Measurements from ENCODE around the gene SUCLG1. TPM values are rescaled to one million over a fixed set of nuclear protein-coding genes. Genes with fewer than 3 reads are reported as not detected.

SUCLG1 gene
- total RNA-seq, 1 donor from 2014 or later, result 52.7 TPM

DNA sequence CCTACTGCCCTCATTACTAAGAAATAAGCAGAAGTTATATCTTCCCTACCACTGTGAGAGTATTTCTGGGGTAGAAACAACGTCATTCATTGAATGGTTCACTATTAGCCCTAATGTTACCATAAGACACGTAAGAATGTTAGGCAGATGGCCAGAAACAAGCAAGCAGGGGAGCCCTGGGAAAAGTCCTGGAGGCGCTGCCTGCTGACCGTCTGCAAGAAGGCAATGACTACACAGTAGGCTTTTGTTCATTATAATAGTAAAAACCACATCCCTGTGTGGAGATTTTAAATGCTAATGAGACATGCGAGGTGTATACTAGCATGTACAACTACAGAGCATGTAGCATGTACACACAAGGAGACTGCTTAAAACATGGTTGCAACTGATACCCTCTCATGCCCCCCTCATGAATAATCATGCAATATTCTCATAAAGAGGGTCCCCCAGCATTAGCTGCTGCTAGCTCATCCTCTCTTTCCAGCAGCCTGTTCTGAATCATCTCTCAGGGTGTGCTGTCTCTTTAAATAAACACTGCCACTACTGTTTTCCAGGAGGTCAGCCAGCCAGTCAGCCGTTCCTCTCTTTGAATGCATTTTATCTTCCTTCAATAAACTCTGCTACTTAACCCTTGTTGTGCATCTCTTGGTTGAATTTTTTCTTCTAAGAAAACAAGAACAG, 23.6 kb downstream of the SUCLG1 start:
- Mint-ChIP-seq H3K4me3 (no peak overlapping the region), H3K27ac (ENCODE audit: unreplicated experiment) (peak overlapping the region; percentile 76), H3K9me3 (no peaks in the 10 kb centered on the region), H3K36me3 (ENCODE audit: low read depth) (peaks cover 32% of the 10 kb centered on the region), H3K4me1 (peaks cover 23% of the 10 kb centered on the region), H3K27me3 (ENCODE audit: low read depth) (no peaks in the 10 kb centered on the region)
- TF ChIP-seq, protein P1, sequence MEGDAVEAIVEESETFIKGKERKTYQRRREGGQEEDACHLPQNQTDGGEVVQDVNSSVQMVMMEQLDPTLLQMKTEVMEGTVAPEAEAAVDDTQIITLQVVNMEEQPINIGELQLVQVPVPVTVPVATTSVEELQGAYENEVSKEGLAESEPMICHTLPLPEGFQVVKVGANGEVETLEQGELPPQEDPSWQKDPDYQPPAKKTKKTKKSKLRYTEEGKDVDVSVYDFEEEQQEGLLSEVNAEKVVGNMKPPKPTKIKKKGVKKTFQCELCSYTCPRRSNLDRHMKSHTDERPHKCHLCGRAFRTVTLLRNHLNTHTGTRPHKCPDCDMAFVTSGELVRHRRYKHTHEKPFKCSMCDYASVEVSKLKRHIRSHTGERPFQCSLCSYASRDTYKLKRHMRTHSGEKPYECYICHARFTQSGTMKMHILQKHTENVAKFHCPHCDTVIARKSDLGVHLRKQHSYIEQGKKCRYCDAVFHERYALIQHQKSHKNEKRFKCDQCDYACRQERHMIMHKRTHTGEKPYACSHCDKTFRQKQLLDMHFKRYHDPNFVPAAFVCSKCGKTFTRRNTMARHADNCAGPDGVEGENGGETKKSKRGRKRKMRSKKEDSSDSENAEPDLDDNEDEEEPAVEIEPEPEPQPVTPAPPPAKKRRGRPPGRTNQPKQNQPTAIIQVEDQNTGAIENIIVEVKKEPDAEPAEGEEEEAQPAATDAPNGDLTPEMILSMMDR (conservative IDR thresholded peaks at IDR 0.05), result no peak
- DNase-seq (ENCODE audit: low read depth, low spot score), result no peak

DNA sequence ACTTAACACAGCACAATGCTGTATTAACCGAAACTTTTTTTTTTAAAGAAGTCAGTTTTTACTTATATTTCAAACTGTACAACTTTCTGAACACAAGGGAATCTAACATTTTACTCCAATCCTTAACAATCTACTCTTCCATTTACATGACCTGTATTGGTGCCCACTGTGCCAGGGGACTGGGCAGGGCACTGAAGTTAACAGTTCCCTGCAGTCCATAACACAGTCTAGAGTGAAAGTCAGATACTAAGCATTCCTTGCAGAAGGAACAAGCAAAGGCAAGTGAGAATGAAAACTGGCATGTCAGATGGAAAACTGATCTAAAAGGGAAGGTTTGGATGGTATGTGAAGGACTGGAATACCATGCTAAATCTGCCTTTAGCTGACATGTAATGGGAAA, 29.8 kb downstream of the SUCLG1 start:
- H3K27me3 Mint-ChIP-seq (ENCODE audit: low read depth), result no peaks in the 10 kb centered on the region
- no peaks in the 10 kb centered on the region for H3K4me1 Mint-ChIP-seq
- DNase-seq (ENCODE audit: low read depth, low spot score), result no peak
- TF ChIP-seq, protein P1 (conservative IDR thresholded peaks at IDR 0.05), result no peak
- no peak overlapping the region for H3K4me3 Mint-ChIP-seq
- H3K36me3 Mint-ChIP-seq (ENCODE audit: low read depth), result peaks cover 20% of the 10 kb centered on the region
- H3K9me3 Mint-ChIP-seq, result no peaks in the 10 kb centered on the region
- H3K27ac Mint-ChIP-seq (ENCODE audit: unreplicated experiment), result peak overlapping the region; percentile 82

DNA sequence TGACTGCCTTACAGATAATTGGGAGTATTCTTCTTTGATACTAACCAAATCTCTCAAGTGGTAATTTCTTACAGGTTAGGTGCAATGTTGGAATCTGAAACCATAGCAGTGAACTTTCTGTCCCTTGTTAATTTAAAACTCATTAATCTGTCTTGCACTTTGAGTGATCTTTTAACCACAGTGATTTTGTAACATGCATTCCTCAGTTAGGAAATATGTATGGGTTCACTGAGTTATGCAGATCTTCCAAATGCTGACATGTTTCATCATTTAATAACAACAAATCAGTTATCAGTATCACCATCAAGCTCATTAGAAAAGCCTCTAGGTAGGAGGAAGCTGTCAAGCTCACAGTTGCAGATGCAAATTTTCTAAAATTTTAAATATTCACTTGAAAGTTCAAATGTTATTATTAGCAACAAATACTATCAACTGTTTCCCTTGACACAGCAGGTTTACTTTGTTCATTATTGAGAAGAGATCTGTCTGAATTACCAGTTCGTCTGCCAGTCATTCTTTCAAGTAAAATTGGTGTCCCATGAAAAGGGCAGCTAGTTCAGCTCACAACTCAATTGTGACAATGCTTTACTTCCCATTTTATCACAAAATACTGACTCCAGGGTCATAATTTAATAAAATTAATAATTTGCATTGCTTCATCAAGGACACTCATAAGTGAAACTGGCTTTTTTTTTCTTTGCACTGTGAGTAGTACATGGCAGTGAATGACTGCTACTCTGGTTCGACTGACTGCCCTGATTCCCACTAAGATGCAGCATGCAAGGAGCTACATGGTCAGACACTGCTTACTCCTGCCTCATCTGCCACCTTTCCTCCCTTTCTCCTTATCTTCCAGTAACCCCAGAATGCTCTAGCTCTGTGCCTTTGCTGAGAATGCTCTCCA, 31.6 kb downstream of the SUCLG1 start:
- H3K27ac Mint-ChIP-seq (ENCODE audit: unreplicated experiment), result no peak overlapping the region
- no peak overlapping the region for H3K4me3 Mint-ChIP-seq
- H3K36me3 Mint-ChIP-seq (ENCODE audit: low read depth), result peaks cover 18% of the 10 kb centered on the region
- TF ChIP-seq, protein P1 (conservative IDR thresholded peaks at IDR 0.05), result no peak
- no peak for DNase-seq (ENCODE audit: low read depth, low spot score)
- H3K4me1 Mint-ChIP-seq, result no peaks in the 10 kb centered on the region
- H3K9me3 Mint-ChIP-seq, result no peaks in the 10 kb centered on the region
- H3K27me3 Mint-ChIP-seq (ENCODE audit: low read depth), result no peaks in the 10 kb centered on the region

DNA sequence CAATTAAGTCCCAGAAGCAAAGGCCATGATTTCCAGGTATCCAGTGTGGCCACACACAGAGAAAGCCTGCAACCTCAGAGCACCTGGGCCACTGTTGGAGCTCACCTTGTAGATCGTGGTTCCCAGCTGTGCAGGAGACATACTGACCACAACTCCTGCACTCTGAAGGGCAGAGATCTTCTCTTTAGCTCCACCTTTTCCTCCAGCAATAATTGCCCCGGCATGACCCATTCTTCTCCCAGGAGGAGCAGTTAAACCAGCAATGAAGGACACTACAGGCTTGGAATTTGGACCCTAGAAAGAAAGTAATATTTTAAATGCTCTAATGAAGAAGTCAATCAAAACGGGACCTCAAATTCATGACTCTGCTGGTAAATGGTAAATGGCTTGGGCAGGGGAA, 33.8 kb downstream of the SUCLG1 start:
- Mint-ChIP-seq H3K27ac (ENCODE audit: unreplicated experiment) (no peak overlapping the region), H3K27me3 (ENCODE audit: low read depth) (no peaks in the 10 kb centered on the region), H3K4me1 (no peaks in the 10 kb centered on the region), H3K9me3 (no peaks in the 10 kb centered on the region), H3K36me3 (ENCODE audit: low read depth) (peaks cover 18% of the 10 kb centered on the region), H3K4me3 (no peak overlapping the region)
- TF ChIP-seq, protein P1 (conservative IDR thresholded peaks at IDR 0.05), result no peak
- DNase-seq (ENCODE audit: low read depth, low spot score), result no peak

DNA sequence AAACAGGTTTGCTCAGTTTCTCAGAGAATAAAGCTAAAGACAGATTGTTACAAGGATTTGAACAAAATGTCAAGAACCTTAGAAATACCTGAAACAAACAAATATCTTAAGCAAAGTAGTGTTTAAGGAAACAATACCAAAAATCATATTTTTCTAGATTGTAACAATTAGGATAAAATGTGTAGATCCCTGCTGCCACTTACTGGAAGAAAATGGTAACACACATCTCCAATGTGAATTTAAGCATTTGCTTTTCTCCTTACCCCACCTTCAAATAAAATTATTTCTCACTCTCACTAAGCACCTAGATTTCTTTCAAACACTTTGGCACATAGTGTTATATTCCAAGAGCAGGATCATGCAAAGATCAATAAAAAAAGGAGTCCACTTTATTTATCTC, 34.9 kb downstream of the SUCLG1 start:
- TF ChIP-seq, protein P1 (conservative IDR thresholded peaks at IDR 0.05), result peak; percentile 64
- Mint-ChIP-seq H3K4me3 (no peak overlapping the region), H3K27me3 (ENCODE audit: low read depth) (no peaks in the 10 kb centered on the region), H3K27ac (ENCODE audit: unreplicated experiment) (no peak overlapping the region), H3K4me1 (no peaks in the 10 kb centered on the region), H3K9me3 (no peaks in the 10 kb centered on the region), H3K36me3 (ENCODE audit: low read depth) (peaks cover 18% of the 10 kb centered on the region)
- no peak for DNase-seq (ENCODE audit: low read depth, low spot score)
